ENCODE measurements around the gene TBC1D22B. TPM values are rescaled to one million over a fixed set of nuclear protein-coding genes. Genes with fewer than 3 reads are reported as not detected.
"Not testable (repeated sequence)": the region's sequence is repeated elsewhere in the genome, so short reads cannot be mapped to it uniquely, and the experiment has no call there.

Gene TBC1D22B
- total and polyA plus RNA-seq, 3 donors from 2014 or later = 23.1 to 36.4 (median 25.6) TPM

GRCh38 chr6:37331047-37331446, 73.5 kb downstream of the TBC1D22B start:
- TF ChIP-seq CTCF (IDR thresholded peaks at IDR 0.05) (no peak), POLR2A (IDR thresholded peaks at IDR 0.05) (no peak)

GRCh38 chr6:37332894-37333293, 75.3 kb downstream of the TBC1D22B start:
- DNase-seq = no peak
- Histone ChIP-seq H3K36me3 (ENCODE audit: low read depth, missing control alignments) (no peaks in the 10 kb centered on the region), H3K27me3 (no peaks in the 10 kb centered on the region), H3K27ac (no peak overlapping the region), H3K4me3 (no peak overlapping the region), H3K9me3 (no peaks in the 10 kb centered on the region), H3K4me1 (no peaks in the 10 kb centered on the region)
- intact Hi-C loops (cut with DNase I; ENCODE audit: low total_unique reads) = no loop called here
- WGBS, 2 donors = 85 to 100% methylated on average over 1 of the region's 1 CpG
- TF ChIP-seq POLR2A (IDR thresholded peaks at IDR 0.05) = no peak
- no peak for TF ChIP-seq CTCF (IDR thresholded peaks at IDR 0.05)

More at GRCh38 chr6:37331047-37331446, 73.5 kb downstream of the TBC1D22B start:
- Histone ChIP-seq H3K9me3 (no peaks in the 10 kb centered on the region), H3K36me3 (ENCODE audit: low read depth, missing control alignments) (no peaks in the 10 kb centered on the region), H3K4me1 (peaks cover 2% of the 10 kb centered on the region), H3K4me3 (no peak overlapping the region), H3K27me3 (no peaks in the 10 kb centered on the region), H3K27ac (no peak overlapping the region)
- 94 to 95% methylated on average over 9 to 13 of the region's 13 CpGs for WGBS, 2 donors
- no peak for DNase-seq
- intact Hi-C loops (cut with DNase I; ENCODE audit: low total_unique reads) = no loop called here

- intact Hi-C loops (cut with DNase I; ENCODE audit: low total_unique reads) = no loop called here
- Histone ChIP-seq H3K4me1 (no peaks in the 10 kb centered on the region), H3K36me3 (ENCODE audit: low read depth, missing control alignments) (no peaks in the 10 kb centered on the region), H3K4me3 (no peak overlapping the region), H3K27me3 (no peaks in the 10 kb centered on the region), H3K9me3 (no peaks in the 10 kb centered on the region), H3K27ac (no peak overlapping the region)
- no peak for DNase-seq
- TF ChIP-seq POLR2A (IDR thresholded peaks at IDR 0.05) (no peak), CTCF (IDR thresholded peaks at IDR 0.05) (no peak)
Measured at GRCh38 chr6:37334047-37334446, 76.5 kb downstream of the TBC1D22B start.

GRCh38 chr6:37338317-37338716, 80.7 kb downstream of the TBC1D22B start:
- DNase-seq; H3K4me1 ChIP-seq; H3K27me3 ChIP-seq; H3K4me3 ChIP-seq; H3K36me3 ChIP-seq (ENCODE audit: low read depth, missing control alignments); H3K27ac ChIP-seq; H3K9me3 ChIP-seq; intact Hi-C loops (cut with DNase I; ENCODE audit: low total_unique reads): not testable (repeated sequence)
- WGBS, 2 donors = 98% methylated on average over 3 of the region's 3 CpGs

GRCh38 chr6:37338745-37339255, 81.2 kb downstream of the TBC1D22B start:
- TF ChIP-seq POLR2A (IDR thresholded peaks at IDR 0.05) (no peak), CTCF (IDR thresholded peaks at IDR 0.05) (no peak)
- Histone ChIP-seq H3K4me1 (no peaks in the 10 kb centered on the region), H3K4me3 (no peak overlapping the region), H3K9me3 (no peaks in the 10 kb centered on the region), H3K27ac (no peak overlapping the region), H3K36me3 (ENCODE audit: low read depth, missing control alignments) (no peaks in the 10 kb centered on the region), H3K27me3 (no peaks in the 10 kb centered on the region)
- 95 to 100% methylated on average over 5 of the region's 5 CpGs for WGBS, 2 donors
- intact Hi-C loops (cut with DNase I; ENCODE audit: low total_unique reads) = no loop called here
- no peak for DNase-seq
